H9 (cell line): ENCODE results near the gene AHI1. TPM values are rescaled to one million over a fixed set of nuclear protein-coding genes. Genes with fewer than 3 reads are reported as not detected.

Source experiments
- DNase-seq: peaks from one replicate; pipeline ENCODE4 v3.0.0-alpha.2; 2017
- H2AFZ ChIP-seq: one replicate; pipeline ENCODE4 v1.6.1; 2013; ENCODE audit warnings: mild to moderate bottlenecking, low read length, control low read depth, moderate library complexity
- H2AK5ac ChIP-seq: 2 replicates; pipeline ENCODE4 v1.6.1; 2013; ENCODE audit warnings: low read length, control low read depth, mixed read lengths; ENCODE audit not compliant: insufficient read length
- H2BK120ac ChIP-seq: one replicate; pipeline ENCODE4 v1.6.1; 2013; ENCODE audit warnings: low read depth, mild to moderate bottlenecking, low read length, control low read depth, inconsistent platforms; ENCODE audit not compliant: poor library complexity, severe bottlenecking
- H2BK12ac ChIP-seq: 2 replicates; pipeline ENCODE4 v1.6.1; 2013; ENCODE audit warnings: low read length, control low read depth, mixed read lengths, low read depth; ENCODE audit not compliant: insufficient read length
- H2BK15ac ChIP-seq: 2 replicates; pipeline ENCODE4 v1.6.1; 2013; ENCODE audit warnings: low read depth, low read length, control low read depth
- H2BK20ac ChIP-seq: one replicate; pipeline ENCODE4 v1.6.1; 2013; ENCODE audit warnings: low read depth, mild to moderate bottlenecking, low read length, control low read depth, inconsistent platforms; ENCODE audit not compliant: poor library complexity, severe bottlenecking
- H2BK5ac ChIP-seq: 2 replicates; pipeline ENCODE4 v1.6.1; 2013; ENCODE audit warnings: low read length, control low read depth, mixed read lengths; ENCODE audit not compliant: insufficient read length
- H3K14ac ChIP-seq: 2 replicates; pipeline ENCODE4 v1.6.1; 2013; ENCODE audit warnings: low read length, control low read depth; ENCODE audit not compliant: insufficient read depth
- H3K18ac ChIP-seq: 2 replicates; pipeline ENCODE4 v1.6.1; 2013; ENCODE audit warnings: low read depth, mild to moderate bottlenecking, mixed read lengths, low read length, control low read depth; ENCODE audit not compliant: insufficient read length
- H3K23ac ChIP-seq: 2 replicates; pipeline ENCODE4 v1.6.1; 2013; ENCODE audit warnings: low read length, control low read depth, mixed read lengths, low read depth; ENCODE audit not compliant: insufficient read length
- H3K23me2 ChIP-seq: 2 replicates; pipeline ENCODE4 v1.6.1; 2013; ENCODE audit warnings: low read depth, mild to moderate bottlenecking, mixed read lengths, low read length, control low read depth; ENCODE audit not compliant: insufficient read length, poor library complexity, severe bottlenecking
- H3K27ac ChIP-seq: 2 replicates; pipeline ENCODE4 v1.5.1; 2013; ENCODE audit warnings: low read length, control low read depth, mixed read lengths, low read depth; ENCODE audit not compliant: insufficient read length
- H3K27me3 ChIP-seq: 2 replicates; pipeline ENCODE4 v1.6.1; 2013; ENCODE audit warnings: low read length, control low read depth, inconsistent platforms; ENCODE audit not compliant: insufficient read depth
- H3K4ac ChIP-seq: 2 replicates; pipeline ENCODE4 v1.6.1; 2013; ENCODE audit warnings: low read depth, mild to moderate bottlenecking, control low read depth, inconsistent platforms, low read length, moderate library complexity
- H3K4me1 ChIP-seq: 2 replicates; pipeline ENCODE4 v1.6.1; 2013; ENCODE audit warnings: low read length, control low read depth, inconsistent platforms; ENCODE audit not compliant: insufficient read depth
- H3K4me2 ChIP-seq: 2 replicates; pipeline ENCODE4 v1.6.1; 2013; ENCODE audit warnings: low read length, control low read depth, mixed read lengths; ENCODE audit not compliant: insufficient read length, insufficient read depth
- H3K56ac ChIP-seq: 2 replicates; pipeline ENCODE4 v1.6.1; 2013; ENCODE audit warnings: low read depth, mild to moderate bottlenecking, mixed read lengths, low read length, control low read depth; ENCODE audit not compliant: insufficient read length
- H3K79me1 ChIP-seq: 2 replicates; pipeline ENCODE4 v1.6.1; 2013; ENCODE audit warnings: low read depth, mild to moderate bottlenecking, moderate library complexity, low read length, control low read depth, inconsistent platforms; ENCODE audit not compliant: insufficient read depth, poor library complexity, severe bottlenecking
- H3K79me2 ChIP-seq: 2 replicates; pipeline ENCODE4 v1.6.1; 2013; ENCODE audit warnings: low read length, control low read depth, inconsistent platforms; ENCODE audit not compliant: insufficient read depth
- H3K9ac ChIP-seq: 2 replicates; pipeline ENCODE4 v1.6.1; 2013; ENCODE audit warnings: low read length, control low read depth, mixed read lengths; ENCODE audit not compliant: insufficient read length; ENCODE audit errors: extremely low read depth
- H3K9me3 ChIP-seq: one replicate; pipeline ENCODE4 v1.6.1; 2013; ENCODE audit warnings: low read depth, low read length, inconsistent platforms; ENCODE audit not compliant: control insufficient read depth
- H3T11ph ChIP-seq: one replicate; pipeline ENCODE4 v1.6.1; 2013; ENCODE audit warnings: mild to moderate bottlenecking, low read length, control low read depth, inconsistent platforms
- H4K20me1 ChIP-seq: one replicate; pipeline ENCODE4 v1.6.1; 2013; ENCODE audit not compliant: control insufficient read depth, insufficient read length, insufficient read depth
- H4K5ac ChIP-seq: 2 replicates; pipeline ENCODE4 v1.6.1; 2013; ENCODE audit warnings: low read depth, mild to moderate bottlenecking, mixed read lengths, low read length, control low read depth; ENCODE audit not compliant: insufficient read length
- H4K8ac ChIP-seq: replicated peaks from 2 replicates; pipeline ENCODE4 v1.6.1; 2013; ENCODE audit warnings: low read length, control low read depth, mixed read lengths, low read depth; ENCODE audit not compliant: insufficient read length
- H4K91ac ChIP-seq: 2 replicates; pipeline ENCODE4 v1.6.1; 2013; ENCODE audit warnings: low read depth, mild to moderate bottlenecking, moderate library complexity, mixed read lengths, low read length, control low read depth; ENCODE audit not compliant: insufficient read length
- H3K27ac Mint-ChIP-seq, 3 experiments: 2 replicates in 2 of 3; 3 replicates in 1 of 3; pipeline ENCODE4 v1.8.0; 2020 to 2021; ENCODE audit warnings: mixed read lengths in 3 of 3, mild to moderate bottlenecking in 1 of 3, moderate library complexity in 1 of 3
- H3K27me3 Mint-ChIP-seq: 2 replicates; pipeline ENCODE4 v1.8.0; 2021; ENCODE audit warnings: low read depth, mild to moderate bottlenecking, moderate library complexity, mixed read lengths
- H3K36me3 Mint-ChIP-seq, 3 experiments: 2 replicates in 2 of 3; 3 replicates in 1 of 3; pipeline ENCODE4 v1.8.0; 2020 to 2021; ENCODE audit warnings: low read depth in 3 of 3, mixed read lengths in 3 of 3; ENCODE audit not compliant: insufficient read depth in 1 of 3
- H3K4me1 Mint-ChIP-seq, 2 experiments: 2 replicates each; pipeline ENCODE4 v1.8.0; 2020; ENCODE audit warnings: mixed read lengths in 2 of 2
- H3K4me3 Mint-ChIP-seq, 2 experiments: 2 replicates in 1 of 2; 3 replicates in 1 of 2; pipeline ENCODE4 v1.8.0; 2020 to 2021; ENCODE audit warnings: mild to moderate bottlenecking in 2 of 2, mixed read lengths in 2 of 2, moderate library complexity in 1 of 2
- H3K9me3 Mint-ChIP-seq, 2 experiments: 2 replicates in 1 of 2; 3 replicates in 1 of 2; pipeline ENCODE4 v1.8.0; 2020; ENCODE audit warnings: mild to moderate bottlenecking in 2 of 2, mixed read lengths in 2 of 2, moderate library complexity in 1 of 2
- CTCF ChIP-seq: fragments of 200-600 bp; sonication (generic); conservative IDR thresholded peaks from 3 replicates; pipeline ENCODE4 v1.8.0; 2021; ENCODE audit warnings: antibody characterized with exemption, mild to moderate bottlenecking
- WGBS: extraction: QIAGEN DNeasy Blood & Tissue Kit; methylation state at CpG from one replicate; pipeline ENCODE4 v1.1.7; 2013; ENCODE audit warnings: missing lambda C conversion rate, low lambda C conversion rate, mixed read lengths; ENCODE audit not compliant: insufficient read length; ENCODE audit errors: extremely low coverage; 5-methylcytosine and 5-hydroxymethylcytosine counted together
- total RNA-seq: library from RNA; stranded (reverse); gene quantifications from 2 replicates; pipeline ENCODE4 v1.2.1, GENCODE V29; 2021

AHI1 gene
- total RNA-seq, 1 experiment from 2014 or later, result 9.9 TPM

GRCh38 chr6:135531954-135532490, 34.5 kb upstream of the AHI1 start:
- no peaks in the 10 kb centered on the region for H3K23me2 ChIP-seq
- no peak overlapping the region for H4K8ac ChIP-seq
- H3K4me2 ChIP-seq, result no peak overlapping the region
- no peak overlapping the region for H2AK5ac ChIP-seq
- no peak overlapping the region for H3K4ac ChIP-seq
- H3K27me3 ChIP-seq, result no peaks in the 10 kb centered on the region
- no peaks in the 10 kb centered on the region for H3K79me1 ChIP-seq
- H3K4me1 ChIP-seq, result no peaks in the 10 kb centered on the region
- no peaks in the 10 kb centered on the region for H3K9me3 Mint-ChIP-seq
- no peak overlapping the region for H3K9ac ChIP-seq
- no peak for DNase-seq
- H3K4me3 Mint-ChIP-seq, result no peak overlapping the region
- H3T11ph ChIP-seq, result no peak overlapping the region
- H3K79me2 ChIP-seq, result no peaks in the 10 kb centered on the region
- H3K14ac ChIP-seq, result no peak overlapping the region
- no peak overlapping the region for H4K91ac ChIP-seq
- no peak overlapping the region for H2BK120ac ChIP-seq
- no peak overlapping the region for H3K23ac ChIP-seq
- no peaks in the 10 kb centered on the region for H3K36me3 Mint-ChIP-seq
- no peak overlapping the region for H3K56ac ChIP-seq
- no CpG with 5 or more reads among the region's 2 CpGs for WGBS
- H4K20me1 ChIP-seq, result no peaks in the 10 kb centered on the region
- H2BK12ac ChIP-seq, result no peak overlapping the region
- H2BK5ac ChIP-seq, result no peak overlapping the region
- no peak overlapping the region for H4K5ac ChIP-seq
- H3K9me3 ChIP-seq, result no peaks in the 10 kb centered on the region
- 0 out of 4 replicates have a peak, but pooled peaks cover 0 to 2% of the 10 kb centered on the region in 2 experiments for H3K4me1 Mint-ChIP-seq
- no peak overlapping the region for H2BK15ac ChIP-seq
- no peak overlapping the region for H3K18ac ChIP-seq
- no peak for TF ChIP-seq CTCF
- H2AFZ ChIP-seq, result no peak overlapping the region
- no peak overlapping the region for H3K27ac ChIP-seq
- H2BK20ac ChIP-seq, result no peak overlapping the region
- no peaks in the 10 kb centered on the region for H3K27me3 Mint-ChIP-seq
- H3K27ac Mint-ChIP-seq, result no peak overlapping the region
